Left kidney (tissue), 2 donors: ENCODE data around the gene KCNK4. TPM values are rescaled to one million over a fixed set of nuclear protein-coding genes. Genes with fewer than 3 reads are reported as not detected.

ENCODE experiments used
- DNase-seq: peaks from one replicate; pipeline ENCODE4 v3.0.0-alpha.2; 2013
- polyA plus RNA-seq: library from polyadenylated mRNA; unstranded; fragments of 120-200 nt; gene quantifications from one replicate; pipeline ENCODE4 v1.2.1, GENCODE V29; 2013; ENCODE audit not compliant: insufficient read length

Gene KCNK4
- polyA plus RNA-seq, 1 donor = not detected

DNA sequence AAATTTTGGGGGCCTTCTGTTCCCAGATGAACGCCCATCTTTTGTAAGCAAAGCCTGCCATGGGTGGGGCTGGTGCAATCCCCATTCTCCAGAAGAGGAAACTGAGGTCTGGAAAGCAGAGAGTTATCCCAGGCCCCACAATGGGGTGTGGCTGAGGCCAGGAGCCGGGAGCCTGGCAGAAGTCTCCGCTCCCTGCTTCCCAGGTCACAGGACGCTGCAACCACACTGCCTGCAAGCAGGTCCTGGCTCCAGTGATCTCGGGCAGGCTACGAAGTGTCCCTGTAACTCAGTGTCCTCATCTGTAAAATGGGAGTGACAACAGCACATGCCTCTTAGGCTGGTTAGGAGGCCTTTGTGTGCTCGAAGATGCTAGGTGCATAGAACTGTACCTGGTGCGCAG lies 38.1 kb upstream of the KCNK4 start:
- DNase-seq = no peak

DNA sequence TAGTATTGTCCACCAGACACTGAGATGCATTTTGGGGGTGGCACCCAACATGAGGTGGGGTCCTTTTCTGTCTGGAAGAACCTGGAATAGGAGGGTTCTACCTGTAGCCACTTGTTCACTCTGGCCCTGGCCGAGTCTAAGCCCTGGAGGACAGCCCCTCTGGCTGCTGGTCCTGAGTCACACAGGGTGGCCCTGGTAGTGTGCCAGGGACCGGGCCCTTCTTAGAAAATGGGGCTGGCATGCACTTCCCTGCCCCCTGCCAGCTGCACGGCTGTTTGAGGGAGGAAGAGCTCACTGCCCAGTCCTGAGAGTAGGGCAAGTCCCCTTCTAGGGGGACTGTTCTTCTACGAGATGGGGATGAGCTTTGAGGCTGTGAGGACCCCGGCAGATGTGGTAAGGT lies 37.6 kb upstream of the KCNK4 start:
- DNase-seq = no peak

- no peak for DNase-seq
These were observed 36.8 kb upstream of the KCNK4 start for GRCh38 chr11:64254326-64254725.

GRCh38 chr11:64255135-64256128 lies 35.7 kb upstream of the KCNK4 start:
- DNase-seq = no peak

DNA sequence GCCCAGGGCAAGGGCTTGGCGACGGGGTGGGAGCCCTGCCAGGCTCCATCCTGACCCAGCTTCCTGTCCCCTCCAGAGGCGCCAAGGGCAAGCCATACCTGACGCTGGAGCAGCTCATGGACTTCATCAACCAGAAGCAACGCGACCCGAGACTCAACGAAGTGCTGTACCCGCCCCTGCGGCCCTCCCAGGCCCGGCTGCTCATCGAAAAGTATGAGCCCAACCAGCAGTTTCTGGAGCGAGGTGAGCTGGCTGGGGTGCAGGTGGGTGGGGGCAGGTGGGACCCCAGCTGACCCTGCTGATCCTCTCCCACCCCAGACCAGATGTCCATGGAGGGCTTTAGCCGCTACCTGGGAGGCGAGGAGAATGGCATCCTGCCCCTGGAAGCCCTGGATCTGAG lies 34.8 kb upstream of the KCNK4 start:
- DNase-seq = no peak

DNA sequence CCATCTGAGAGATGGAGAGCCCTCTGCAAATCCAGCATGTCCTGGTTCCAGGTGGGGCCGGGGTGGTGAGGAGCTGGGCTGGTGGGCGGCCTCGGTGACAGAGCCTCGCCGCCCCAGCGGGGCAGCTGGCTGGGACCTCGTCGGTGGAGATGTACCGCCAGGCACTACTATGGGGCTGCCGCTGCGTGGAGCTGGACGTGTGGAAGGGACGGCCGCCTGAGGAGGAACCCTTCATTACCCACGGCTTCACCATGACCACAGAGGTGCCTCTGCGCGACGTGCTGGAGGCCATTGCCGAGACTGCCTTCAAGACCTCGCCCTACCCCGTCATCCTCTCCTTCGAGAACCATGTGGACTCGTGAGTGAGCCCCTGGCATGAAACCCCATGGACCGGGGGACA lies 32.7 kb upstream of the KCNK4 start:
- no peak for DNase-seq

GRCh38 chr11:64258946-64259532 lies 32.1 kb upstream of the KCNK4 start:
- DNase-seq = no peak

- no peak for DNase-seq
These were observed 31.5 kb upstream of the KCNK4 start for GRCh38 chr11:64259533-64260067.

DNA sequence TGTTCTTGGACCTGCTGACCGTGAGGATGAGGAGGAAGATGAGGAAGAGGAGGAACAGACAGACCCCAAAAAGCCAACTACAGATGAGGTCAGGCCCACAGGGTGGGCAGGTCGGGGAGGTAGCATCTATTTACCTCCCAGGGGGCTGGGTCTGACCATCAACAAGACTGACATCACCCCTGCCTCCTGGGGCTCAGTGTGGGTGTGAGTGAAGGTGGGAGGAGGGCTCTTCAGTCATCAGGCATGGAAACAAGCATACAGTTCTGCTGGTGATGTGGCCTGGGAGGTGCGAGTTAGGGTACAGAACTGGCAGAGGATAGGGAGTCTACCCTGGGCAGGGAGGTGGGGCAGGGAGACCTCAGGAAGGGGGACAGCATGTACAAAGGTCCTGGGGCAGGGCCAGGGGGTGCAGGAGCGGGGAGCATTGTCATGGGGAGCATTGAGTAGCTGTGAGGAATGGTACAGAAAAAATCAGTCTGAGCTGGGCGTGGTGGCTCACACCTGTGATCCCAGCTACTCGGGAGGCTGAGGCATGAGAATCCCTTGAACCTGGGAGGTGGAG lies 30.9 kb upstream of the KCNK4 start:
- DNase-seq = no peak

GRCh38 chr11:64261556-64262080 lies 29.5 kb upstream of the KCNK4 start:
- no peak for DNase-seq

- DNase-seq = no peak
These were observed 28.7 kb upstream of the KCNK4 start for GRCh38 chr11:64262271-64263002.

DNA sequence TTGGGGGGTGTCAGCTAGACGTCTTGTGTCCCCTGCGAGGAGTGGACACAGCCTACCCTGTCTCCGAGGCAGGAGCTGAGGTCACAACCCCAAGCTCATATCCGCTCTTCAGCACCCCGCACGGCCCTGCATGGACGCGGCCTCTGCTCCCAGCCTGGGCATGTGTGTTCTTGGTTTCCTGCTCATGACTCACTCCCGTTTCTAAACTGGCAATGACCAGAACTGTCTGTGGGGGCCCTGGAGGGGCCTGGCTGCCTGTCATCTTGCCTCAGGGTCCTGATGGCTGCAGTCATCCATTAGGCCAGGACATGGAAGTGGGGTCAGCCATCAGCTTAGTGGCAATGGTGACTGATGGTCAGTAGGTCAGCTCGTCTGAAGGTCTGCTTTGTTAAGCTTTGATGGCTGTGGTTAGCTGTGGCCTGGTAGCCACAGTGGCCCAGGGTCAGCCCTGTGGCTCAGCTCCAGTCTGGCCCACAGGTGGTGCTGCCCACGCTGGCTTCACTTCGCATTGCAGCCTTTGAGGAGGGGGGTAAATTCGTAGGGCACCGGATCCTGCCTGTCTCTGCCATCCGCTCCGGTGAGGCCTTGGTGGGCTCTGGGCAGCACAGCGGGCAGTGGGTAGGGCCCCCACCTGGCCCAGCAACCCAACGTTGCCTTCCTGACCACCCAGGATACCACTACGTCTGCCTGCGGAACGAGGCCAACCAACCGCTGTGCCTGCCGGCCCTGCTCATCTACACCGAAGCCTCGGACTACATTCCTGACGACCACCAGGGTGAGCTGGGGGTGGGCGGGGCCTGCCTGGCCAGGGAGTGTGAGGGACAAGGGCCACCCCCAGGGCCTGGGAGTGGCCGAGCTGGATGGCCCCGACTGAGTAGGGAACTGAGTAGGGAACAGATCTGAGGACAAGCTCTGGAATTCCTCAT lies 27.8 kb upstream of the KCNK4 start:
- DNase-seq = no peak

DNA sequence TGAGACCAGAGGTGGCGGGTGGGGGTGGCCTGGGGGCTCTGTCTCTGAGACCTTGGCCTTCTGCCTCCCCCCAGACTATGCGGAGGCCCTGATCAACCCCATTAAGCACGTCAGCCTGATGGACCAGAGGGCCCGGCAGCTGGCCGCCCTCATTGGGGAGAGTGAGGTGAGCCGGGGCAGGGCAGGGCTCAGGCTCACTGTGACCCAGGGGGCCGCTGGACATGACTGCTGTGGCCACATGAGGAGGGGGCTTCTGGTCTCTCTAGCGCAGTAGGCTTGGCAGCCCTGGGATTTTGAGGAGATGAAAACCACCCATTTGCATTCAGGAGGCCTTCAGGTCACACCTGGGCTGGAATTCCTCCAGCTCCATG lies 27.2 kb upstream of the KCNK4 start:
- DNase-seq = no peak

GRCh38 chr11:64264371-64264852 lies 26.7 kb upstream of the KCNK4 start:
- DNase-seq = no peak

DNA sequence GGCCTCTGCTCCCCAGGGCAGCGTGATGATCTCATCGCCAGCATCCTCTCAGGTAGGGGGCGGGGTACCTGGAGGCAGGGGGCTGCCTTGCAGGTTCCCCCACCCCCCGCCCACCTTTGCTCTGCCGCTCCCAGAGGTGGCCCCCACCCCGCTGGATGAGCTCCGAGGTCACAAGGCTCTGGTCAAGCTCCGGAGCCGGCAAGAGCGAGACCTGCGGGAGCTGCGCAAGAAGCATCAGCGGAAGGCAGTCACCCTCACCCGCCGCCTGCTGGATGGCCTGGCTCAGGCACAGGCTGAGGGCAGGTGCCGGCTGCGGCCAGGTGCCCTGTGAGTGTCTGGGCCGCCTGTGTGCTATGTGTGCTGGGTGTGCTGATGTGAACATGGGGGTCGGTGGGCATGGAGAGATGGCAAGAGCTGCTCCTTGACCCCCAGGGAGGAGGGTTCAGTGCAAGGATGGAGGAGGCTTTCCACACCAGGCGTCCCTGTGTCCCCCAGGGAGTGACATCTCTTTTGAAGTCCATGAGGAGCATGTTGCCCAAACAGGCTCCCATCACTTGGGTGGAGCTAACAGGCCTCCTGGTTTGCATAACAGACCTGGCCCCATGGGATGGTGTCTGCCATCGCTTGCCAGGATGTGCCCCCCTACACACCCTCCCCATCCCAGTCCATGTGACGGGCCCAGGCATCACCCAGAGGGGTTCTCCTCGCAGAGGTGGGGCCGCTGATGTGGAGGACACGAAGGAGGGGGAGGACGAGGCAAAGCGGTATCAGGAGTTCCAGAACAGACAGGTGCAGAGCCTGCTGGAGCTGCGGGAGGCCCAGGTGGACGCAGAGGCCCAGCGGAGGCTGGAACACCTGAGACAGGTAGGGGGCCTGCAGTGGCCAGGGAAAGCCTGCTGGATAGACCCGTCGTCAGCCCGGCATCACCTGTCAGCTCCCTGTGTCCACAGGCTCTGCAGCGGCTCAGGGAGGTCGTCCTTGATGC lies 25.6 kb upstream of the KCNK4 start:
- DNase-seq = no peak

GRCh38 chr11:64266339-64266738 lies 24.8 kb upstream of the KCNK4 start:
- DNase-seq = no peak

DNA sequence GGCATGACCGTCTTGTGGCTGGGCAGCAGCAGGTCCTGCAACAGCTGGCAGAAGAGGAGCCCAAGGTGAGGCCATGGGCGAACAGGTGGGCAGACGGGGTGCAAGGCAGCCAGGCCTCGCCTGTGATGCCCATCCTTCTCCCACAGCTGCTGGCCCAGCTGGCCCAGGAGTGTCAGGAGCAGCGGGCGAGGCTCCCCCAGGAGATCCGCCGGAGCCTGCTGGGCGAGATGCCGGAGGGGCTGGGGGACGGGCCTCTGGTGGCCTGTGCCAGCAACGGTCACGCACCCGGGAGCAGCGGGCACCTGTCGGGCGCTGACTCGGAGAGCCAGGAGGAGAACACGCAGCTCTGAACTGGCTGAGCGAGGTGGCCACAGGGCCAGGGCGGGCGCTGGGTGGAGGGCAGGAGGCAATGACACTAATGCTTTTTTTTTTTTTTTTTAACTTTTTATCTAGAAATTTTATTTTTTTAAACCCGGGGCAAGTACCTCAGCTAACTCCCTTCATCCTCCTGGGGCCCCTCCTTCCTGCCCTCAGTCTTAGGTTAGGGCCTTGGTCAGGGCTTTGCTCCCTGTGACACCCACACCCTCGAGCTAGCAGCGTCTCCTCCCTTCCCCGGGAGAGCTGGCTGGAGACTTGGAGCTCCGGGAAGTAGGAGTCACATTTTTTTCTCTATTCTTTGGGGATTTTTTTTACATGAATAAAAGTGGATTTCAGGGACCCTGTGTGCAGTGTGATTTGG lies 23.7 kb upstream of the KCNK4 start:
- no peak for DNase-seq

DNA sequence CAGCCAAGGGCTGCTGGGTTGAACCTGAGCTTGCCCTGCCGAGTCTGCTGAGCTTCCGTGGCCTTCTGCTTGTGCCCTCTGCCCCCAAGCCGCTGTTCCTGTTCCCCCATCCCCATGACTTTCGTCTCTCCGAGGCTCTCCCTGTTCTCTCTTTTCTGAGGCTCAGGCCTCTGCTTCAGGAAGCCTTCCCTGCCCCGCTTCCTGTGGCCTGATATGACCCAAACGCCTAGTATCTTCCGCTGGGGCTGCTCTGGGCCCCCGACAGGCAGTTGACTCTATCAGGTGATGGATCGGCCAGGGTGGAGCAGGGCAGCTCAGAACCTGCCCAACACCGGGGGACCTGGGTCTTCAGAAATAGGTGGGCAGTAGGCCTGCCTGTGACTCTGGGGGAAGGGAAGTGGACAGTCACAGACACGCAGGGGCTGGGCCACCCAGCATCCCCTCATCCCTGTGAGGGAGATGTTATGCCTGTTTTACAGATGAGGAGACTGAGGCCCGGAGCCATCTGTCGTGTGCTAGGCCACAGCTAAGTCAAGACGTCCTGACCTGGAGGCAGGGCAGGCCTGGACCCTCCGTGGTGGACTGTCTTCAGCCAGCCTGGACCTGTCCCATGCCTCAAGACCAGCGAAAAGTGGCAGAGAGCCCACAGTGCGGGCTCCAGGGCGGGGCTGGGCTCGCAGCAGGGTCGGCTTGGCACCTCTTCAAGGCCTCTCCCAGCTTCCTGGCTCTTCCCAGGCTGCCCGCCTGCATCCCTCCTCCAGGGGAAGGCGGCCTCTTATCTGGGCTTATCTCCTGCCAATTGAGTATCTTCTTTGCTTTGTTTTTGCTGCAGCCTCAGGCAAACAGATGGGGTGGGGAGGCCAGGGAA lies 22.8 kb upstream of the KCNK4 start:
- DNase-seq = no peak
